GM10266 (cell line): Measurements from ENCODE around the gene NCAPH2.
"Not testable (repeated sequence)": the region's sequence is repeated elsewhere in the genome, so short reads cannot be mapped to it uniquely, and the experiment has no call there.

Experiments
- DNase-seq: peaks from one replicate; pipeline ENCODE4 v3.0.0; 2012; ENCODE audit errors: extremely low spot score
- CTCF ChIP-seq: IDR thresholded peaks from 2 replicates; pipeline ENCODE4 v1.5.1; 2012; ENCODE audit warnings: mild to moderate bottlenecking, low read depth; ENCODE audit not compliant: control insufficient read depth, insufficient read depth; ENCODE audit errors: missing control alignments

The NCAPH2 gene

GRCh38 chr22:50529897-50530579, 22.0 kb downstream of the NCAPH2 start, which contains the start of gene TYMP:
Gene TYMP, minus strand, starts transcription at chr22:50530012. Its CDS starts 303 bp downstream, at chr22:50529709.
- DNase-seq, result peak; percentile 91

GRCh38 chr22:50530580-50530876, 22.5 kb downstream of the NCAPH2 start:
- TF ChIP-seq CTCF, result no peak
- DNase-seq, result peak; percentile 48

More at GRCh38 chr22:50529897-50530579, 22.0 kb downstream of the NCAPH2 start, which contains the start of gene TYMP:
- no peak for TF ChIP-seq CTCF

GRCh38 chr22:50530877-50531545, 23.0 kb downstream of the NCAPH2 start:
- DNase-seq, result peak; percentile 86
- no peak for TF ChIP-seq CTCF

GRCh38 chr22:50531546-50531961, 23.5 kb downstream of the NCAPH2 start:
- peak; percentile 80 for DNase-seq
- no peak for TF ChIP-seq CTCF

- TF ChIP-seq CTCF, result no peak
- no peak for DNase-seq
Measured at GRCh38 chr22:50531962-50532674, 24.1 kb downstream of the NCAPH2 start.

GRCh38 chr22:50532824-50533796, 25.1 kb downstream of the NCAPH2 start:
- TF ChIP-seq CTCF, result no peak
- no peak for DNase-seq

- DNase-seq, result not testable (repeated sequence)
Measured at GRCh38 chr22:50533856-50534711, 26.1 kb downstream of the NCAPH2 start.
